A549 (cell line): ENCODE data around the gene SCN1A. TPM values are rescaled to one million over a fixed set of nuclear protein-coding genes. Genes with fewer than 3 reads are reported as not detected.

Experiments
- ATAC-seq, 2 experiments: fragments of 200-7000 bp in 1 of 2; fragments of >200 bp in 1 of 2; cut with Nextera tagmentation in 1 of 2; cut with Tn5 transposase in 1 of 2; 3 replicates each; pipeline versions ENCODE4 v1.8.0 to v1.9.1; 2018 to 2020; ENCODE audit warnings: mild to moderate bottlenecking in 1 of 2, moderate library complexity in 1 of 2
- CTCF ChIA-PET: fragments of 300-600 bp; sonication (Branson Sonifier 250); formaldehyde crosslinking; extraction: SDS; loops from one replicate; lab custom pipeline; 2021; ENCODE audit warnings: antibody characterized with exemption, inconsistent platforms; lab: Yijun Ruan, JAX
- POLR2A ChIA-PET: fragments of 350-600 bp; formaldehyde crosslinking; extraction: SDS; loops from one replicate; lab custom pipeline; 2021; ENCODE audit warnings: antibody characterized with exemption, inconsistent platforms; lab: Yijun Ruan, JAX
- DNase-seq, 2 experiments: peaks; one replicate each; pipeline versions ENCODE4 v3.0.0 to v3.0.0-alpha.2; 2011 to 2016; ENCODE audit warnings: low read depth in 1 of 2, low spot score in 1 of 2
- FAIRE-seq: peaks from 2 replicates; lab custom pipeline; 2011; peaks lifted over from hg19 to GRCh38; lab: Jason Lieb, UNC
- H3K27ac ChIP-seq, 2 experiments: fragments of >200 bp; sonication (Bioruptor Twin); formaldehyde crosslinking; 3 replicates each; pipeline ENCODE4 v1.5.1; 2016 to 2017
- H3K4me1 ChIP-seq: fragments of >200 bp; sonication (Bioruptor Twin); formaldehyde crosslinking; 3 replicates; pipeline ENCODE4 v1.6.1; 2016
- H3K4me2 ChIP-seq: fragments of >200 bp; sonication (Bioruptor Twin); formaldehyde crosslinking; 3 replicates; pipeline ENCODE4 v1.6.1; 2016
- H3K4me3 ChIP-seq: fragments of >200 bp; sonication (Bioruptor Twin); formaldehyde crosslinking; 3 replicates; pipeline ENCODE4 v1.5.1; 2016
- H3K9me3 ChIP-seq: fragments of >200 bp; sonication (Bioruptor Twin); formaldehyde crosslinking; 3 replicates; pipeline ENCODE4 v1.6.1; 2016
- ATOH8 ChIP-seq: fragments of 250-450 bp; sonication (Bioruptor Pico); IDR thresholded peaks from 2 replicates; pipeline ENCODE4 v1.5.0; 2020; ENCODE audit warnings: low read depth, mild to moderate bottlenecking, moderate library complexity
- CBX2 ChIP-seq: fragments of 200-600 bp; sonication (generic); IDR thresholded peaks from 2 replicates; pipeline ENCODE4 v1.6.1; 2016; ENCODE audit warnings: low read depth, mild to moderate bottlenecking, borderline replicate concordance
- EHF ChIP-seq: fragments of 250-450 bp; sonication (Bioruptor Pico); IDR thresholded peaks from 2 replicates; pipeline ENCODE4 v1.5.0; 2020; ENCODE audit warnings: mild to moderate bottlenecking
- FOXS1 ChIP-seq: fragments of 250-450 bp; sonication (Bioruptor Pico); IDR thresholded peaks from 2 replicates; pipeline ENCODE4 v1.5.0; 2020; ENCODE audit warnings: mild to moderate bottlenecking, moderate library complexity
- HES2 ChIP-seq: fragments of >200 bp; sonication (Bioruptor Twin); formaldehyde crosslinking; IDR thresholded peaks from 2 replicates; pipeline ENCODE4 v1.6.1; 2016
- HEYL ChIP-seq: fragments of 250-450 bp; sonication (Bioruptor Pico); IDR thresholded peaks from 2 replicates; pipeline ENCODE4 v1.8.0; 2021; ENCODE audit warnings: mild to moderate bottlenecking, moderate library complexity
- HOXB5 ChIP-seq: fragments of 250-450 bp; sonication (Bioruptor Pico); IDR thresholded peaks from 2 replicates; pipeline ENCODE4 v1.5.0; 2020; ENCODE audit warnings: mild to moderate bottlenecking, moderate library complexity
- KDM1A ChIP-seq: fragments of 200-600 bp; sonication (generic); IDR thresholded peaks from 2 replicates; pipeline ENCODE4 v1.6.1; 2016; ENCODE audit warnings: low read depth, mild to moderate bottlenecking
- MYC ChIP-seq: IDR thresholded peaks from 2 replicates; pipeline ENCODE4 v1.6.1; 2012; ENCODE audit warnings: mild to moderate bottlenecking, inconsistent platforms, low read length, improper control_type of control experiment, borderline replicate concordance
- NR3C1 ChIP-seq: fragments of >200 bp; sonication (Bioruptor Twin); formaldehyde crosslinking; IDR thresholded peaks from 3 replicates; pipeline ENCODE4 v1.6.1; 2017
- PHF8 ChIP-seq: fragments of 200-600 bp; sonication (generic); IDR thresholded peaks from 2 replicates; pipeline ENCODE4 v1.6.1; 2016; ENCODE audit warnings: low read depth, mild to moderate bottlenecking, antibody characterized with exemption, moderate library complexity, borderline replicate concordance
- REST ChIP-seq: fragments of 200-600 bp; sonication (generic); IDR thresholded peaks from 2 replicates; pipeline ENCODE4 v1.6.1; 2016; ENCODE audit warnings: antibody characterized with exemption, mild to moderate bottlenecking, moderate library complexity
- SMC3 ChIP-seq: fragments of >200 bp; sonication (Bioruptor Twin); formaldehyde crosslinking; IDR thresholded peaks from 3 replicates; pipeline ENCODE4 v1.6.1; 2018; ENCODE audit warnings: inconsistent platforms
- TFCP2L1 ChIP-seq: fragments of 250-450 bp; sonication (Bioruptor Pico); IDR thresholded peaks from 2 replicates; pipeline ENCODE4 v1.5.0; 2021; ENCODE audit warnings: mild to moderate bottlenecking
- TP53 ChIP-seq: fragments of 250-450 bp; sonication (Bioruptor Pico); IDR thresholded peaks from 2 replicates; pipeline ENCODE4 v1.5.0; 2021; ENCODE audit warnings: mild to moderate bottlenecking, moderate library complexity
- ZSCAN20 ChIP-seq: fragments of 250-450 bp; sonication (Bioruptor Pico); IDR thresholded peaks from 2 replicates; pipeline ENCODE4 v1.8.0; 2022; ENCODE audit warnings: mild to moderate bottlenecking, moderate library complexity
- WGBS: methylation state at CpG from one replicate; pipeline ENCODE4 v1.1.6; 2017; ENCODE audit errors: missing lambda C conversion rate; 5-methylcytosine and 5-hydroxymethylcytosine counted together
- polyA plus RNA-seq, 4 experiments: library from polyadenylated mRNA; depleted of rRNA in 3 of 4; stranded (reverse); fragments of >200 nt; fragmentation: RNase III in 1 of 4; extraction: RNeasy Plus Mini Kit Qiagen cat#74134 plus additional on column Dnase treatment in 1 of 4; gene quantifications; 2 replicates in 3 of 4; 3 replicates in 1 of 4; pipeline ENCODE4 v1.2.3, GENCODE V29; 2011 to 2017
- TF ChIP-seq, protein P1 (sequence below): IDR thresholded peaks from 2 replicates; pipeline ENCODE4 v1.6.1; 2012; ENCODE audit warnings: low read depth, borderline replicate concordance
- TF ChIP-seq, protein P2 (sequence below): IDR thresholded peaks from 2 replicates; pipeline ENCODE4 v1.6.1; 2012
- TF ChIP-seq, protein P3 (sequence below): fragments of >200 bp; sonication (Bioruptor Twin); formaldehyde crosslinking; IDR thresholded peaks from 3 replicates; pipeline ENCODE4 v1.6.1; 2016

SCN1A gene
- polyA plus RNA-seq, 2 of the 4 experiments (the other 2 are of a cell fraction), result not detected

DNA sequence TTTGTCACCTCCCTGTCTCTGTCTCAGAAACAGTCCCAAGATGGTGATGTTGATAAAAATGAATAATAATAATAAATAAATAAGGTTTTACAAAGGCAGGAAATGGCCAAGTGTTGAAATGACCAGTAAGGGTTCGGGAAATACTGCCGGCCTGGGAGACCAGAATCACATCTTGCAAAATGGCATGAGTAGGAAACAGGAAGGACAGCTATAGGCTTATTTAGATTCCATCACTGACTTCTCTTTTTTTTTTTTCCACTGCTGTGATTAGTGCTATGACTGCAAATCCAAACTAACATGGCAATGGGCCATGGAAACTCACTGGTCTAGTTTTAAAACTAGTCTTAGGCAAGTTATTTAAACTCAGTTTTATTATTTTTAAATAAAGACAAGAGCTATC lies 60.6 kb downstream of the SCN1A start:
- Histone ChIP-seq H3K4me2 (no peak overlapping the region), H3K27ac (no peak overlapping the region), H3K4me1 (no peaks in the 10 kb centered on the region), H3K4me3 (no peak overlapping the region)
- CTCF ChIA-PET, result interaction anchor here (0.6 to 0.8 kb wide), 2 partner anchors 14 to 34 kb away, joined by 3 read pairs; no protein-coding TSS in a partner anchor
- ATAC-seq, result no peak
- WGBS, result 61% methylated on average over 2 of the region's 2 CpGs
- TF ChIP-seq, protein P1, sequence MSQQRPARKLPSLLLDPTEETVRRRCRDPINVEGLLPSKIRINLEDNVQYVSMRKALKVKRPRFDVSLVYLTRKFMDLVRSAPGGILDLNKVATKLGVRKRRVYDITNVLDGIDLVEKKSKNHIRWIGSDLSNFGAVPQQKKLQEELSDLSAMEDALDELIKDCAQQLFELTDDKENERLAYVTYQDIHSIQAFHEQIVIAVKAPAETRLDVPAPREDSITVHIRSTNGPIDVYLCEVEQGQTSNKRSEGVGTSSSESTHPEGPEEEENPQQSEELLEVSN, result no peak
- TF ChIP-seq HES2 (no peak), SMC3 (no peak), MYC (no peak), KDM1A (no peak), EHF (CRISPR knock-in tag) (no peak), NR3C1 (no peak), ZSCAN20 (CRISPR knock-in tag) (no peak), TFCP2L1 (CRISPR knock-in tag) (no peak), FOXS1 (CRISPR knock-in tag) (no peak), HEYL (CRISPR knock-in tag) (no peak), TP53 (no peak), ATOH8 (CRISPR knock-in tag) (no peak)
- TF ChIP-seq, protein P2, sequence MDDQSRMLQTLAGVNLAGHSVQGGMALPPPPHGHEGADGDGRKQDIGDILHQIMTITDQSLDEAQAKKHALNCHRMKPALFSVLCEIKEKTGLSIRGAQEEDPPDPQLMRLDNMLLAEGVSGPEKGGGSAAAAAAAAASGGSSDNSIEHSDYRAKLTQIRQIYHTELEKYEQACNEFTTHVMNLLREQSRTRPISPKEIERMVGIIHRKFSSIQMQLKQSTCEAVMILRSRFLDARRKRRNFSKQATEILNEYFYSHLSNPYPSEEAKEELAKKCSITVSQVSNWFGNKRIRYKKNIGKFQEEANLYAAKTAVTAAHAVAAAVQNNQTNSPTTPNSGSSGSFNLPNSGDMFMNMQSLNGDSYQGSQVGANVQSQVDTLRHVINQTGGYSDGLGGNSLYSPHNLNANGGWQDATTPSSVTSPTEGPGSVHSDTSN, result no peak
- TF ChIP-seq, protein P3, sequence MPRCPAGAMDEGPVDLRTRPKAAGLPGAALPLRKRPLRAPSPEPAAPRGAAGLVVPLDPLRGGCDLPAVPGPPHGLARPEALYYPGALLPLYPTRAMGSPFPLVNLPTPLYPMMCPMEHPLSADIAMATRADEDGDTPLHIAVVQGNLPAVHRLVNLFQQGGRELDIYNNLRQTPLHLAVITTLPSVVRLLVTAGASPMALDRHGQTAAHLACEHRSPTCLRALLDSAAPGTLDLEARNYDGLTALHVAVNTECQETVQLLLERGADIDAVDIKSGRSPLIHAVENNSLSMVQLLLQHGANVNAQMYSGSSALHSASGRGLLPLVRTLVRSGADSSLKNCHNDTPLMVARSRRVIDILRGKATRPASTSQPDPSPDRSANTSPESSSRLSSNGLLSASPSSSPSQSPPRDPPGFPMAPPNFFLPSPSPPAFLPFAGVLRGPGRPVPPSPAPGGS, result no peak
- TF ChIP-seq, all 56 proteins: peak for 0
- POLR2A ChIA-PET, result no interaction called here
- no peak for DNase-seq
- no peak for FAIRE-seq
- no peaks in the 10 kb centered on the region for H3K9me3 ChIP-seq

DNA sequence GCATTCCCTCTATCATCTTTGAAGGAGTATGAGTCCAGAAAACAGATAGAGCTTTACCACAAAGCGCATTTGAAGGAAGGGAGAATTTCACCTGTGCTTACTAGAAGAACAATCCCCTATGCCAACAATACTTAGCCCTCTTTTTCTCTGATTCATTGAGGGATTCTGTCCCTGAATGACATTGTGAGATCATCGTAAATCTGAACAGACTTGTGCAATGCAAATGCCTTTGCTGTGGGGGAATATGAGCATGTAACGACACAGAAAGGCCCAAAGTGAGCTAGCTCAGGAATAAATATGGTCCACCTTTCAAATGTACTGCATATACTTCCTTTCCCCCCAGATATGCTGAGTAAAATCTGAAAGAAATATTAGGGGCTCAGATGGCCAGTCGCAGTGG lies 67.6 kb downstream of the SCN1A start:
- DNase-seq (no peak), ATAC-seq (no peak), FAIRE-seq (no peak)
- ChIA-PET POLR2A (no interaction called here), CTCF (no interaction called here)
- H3K4me1 ChIP-seq, result peaks cover 6% of the 10 kb centered on the region; the same call in 1 of the 3 replicates
- H3K9me3 ChIP-seq, result no peaks in the 10 kb centered on the region
- no peak overlapping the region for H3K4me3 ChIP-seq
- no peak overlapping the region for H3K4me2 ChIP-seq
- H3K27ac ChIP-seq, result no peak overlapping the region
- 77% methylated on average over 4 of the region's 4 CpGs for WGBS
- no peak for TF ChIP-seq HEYL (CRISPR knock-in tag)
- no peak for TF ChIP-seq CBX2
- no peak for TF ChIP-seq PHF8
- no peak for TF ChIP-seq HOXB5
- no peak for TF ChIP-seq FOXS1 (CRISPR knock-in tag)
- TF ChIP-seq TP53, result no peak
- TF ChIP-seq, protein P2, result no peak
- TF ChIP-seq REST, result no peak
